Mammary epithelial cell (primary cell): ENCODE data around the gene TNFRSF11A.
A peak's percentile ranks its signal among the peaks of the same experiment; 100 is the strongest.

Source experiments
- EZH2 ChIP-seq: IDR thresholded peaks from 2 replicates; pipeline ENCODE4 v1.6.1; 2012; ENCODE audit warnings: low read length, inconsistent platforms, borderline replicate concordance
- TF ChIP-seq, protein P1 (sequence below), 2 donors: IDR thresholded peaks in 1 of 2; conservative IDR thresholded peaks in 1 of 2; 2 replicates each; pipeline ENCODE4 v1.5.1; 2011 to 2012; ENCODE audit warnings: inconsistent platforms in 2 of 2, low read length in 2 of 2, mild to moderate bottlenecking in 2 of 2, control low read depth in 1 of 2, low read depth in 1 of 2; ENCODE audit not compliant: insufficient read depth in 1 of 2; ENCODE audit errors: extremely low read depth in 1 of 2

DNA sequence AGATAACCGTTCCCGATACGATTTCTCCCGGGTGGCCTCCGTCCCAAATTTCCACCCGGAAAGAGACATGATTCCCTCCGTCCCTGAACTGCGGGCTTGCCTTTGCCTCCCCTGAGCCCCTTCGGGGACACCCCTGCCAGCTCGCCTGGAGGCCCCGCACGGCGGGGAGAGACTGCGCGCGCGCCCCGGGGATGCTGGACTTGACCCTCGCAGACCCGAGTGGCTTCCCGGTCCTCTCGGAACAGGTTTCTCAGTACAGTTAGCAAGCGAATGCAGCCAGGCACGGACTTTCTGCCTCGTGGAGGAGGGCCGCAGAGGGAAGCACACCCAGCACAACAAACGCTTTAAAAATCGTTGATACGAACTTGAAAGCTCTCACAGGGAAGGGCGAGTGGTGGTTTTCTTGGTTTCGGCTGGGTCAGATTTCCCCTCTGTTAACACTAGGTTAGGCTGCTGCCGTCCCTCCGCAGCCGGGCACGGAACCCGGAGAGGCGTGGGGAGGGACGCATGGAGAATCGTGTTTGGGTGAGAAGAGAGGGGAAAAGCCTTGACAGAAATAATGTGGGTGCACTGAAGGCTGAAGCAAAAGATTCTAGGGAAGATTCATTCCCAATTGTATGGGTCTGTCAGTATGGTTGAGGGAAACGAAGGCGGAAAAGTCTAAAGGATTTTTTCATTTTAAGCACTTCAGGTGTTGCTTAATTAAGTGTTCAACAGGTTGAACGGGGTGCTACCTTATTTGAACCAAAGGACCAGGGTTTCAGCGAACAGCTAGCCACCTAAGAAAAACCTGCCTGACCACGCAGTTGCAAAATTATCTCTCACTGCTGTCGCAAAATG, 916 bp downstream of the TNFRSF11A start:
- TF ChIP-seq, protein P1, sequence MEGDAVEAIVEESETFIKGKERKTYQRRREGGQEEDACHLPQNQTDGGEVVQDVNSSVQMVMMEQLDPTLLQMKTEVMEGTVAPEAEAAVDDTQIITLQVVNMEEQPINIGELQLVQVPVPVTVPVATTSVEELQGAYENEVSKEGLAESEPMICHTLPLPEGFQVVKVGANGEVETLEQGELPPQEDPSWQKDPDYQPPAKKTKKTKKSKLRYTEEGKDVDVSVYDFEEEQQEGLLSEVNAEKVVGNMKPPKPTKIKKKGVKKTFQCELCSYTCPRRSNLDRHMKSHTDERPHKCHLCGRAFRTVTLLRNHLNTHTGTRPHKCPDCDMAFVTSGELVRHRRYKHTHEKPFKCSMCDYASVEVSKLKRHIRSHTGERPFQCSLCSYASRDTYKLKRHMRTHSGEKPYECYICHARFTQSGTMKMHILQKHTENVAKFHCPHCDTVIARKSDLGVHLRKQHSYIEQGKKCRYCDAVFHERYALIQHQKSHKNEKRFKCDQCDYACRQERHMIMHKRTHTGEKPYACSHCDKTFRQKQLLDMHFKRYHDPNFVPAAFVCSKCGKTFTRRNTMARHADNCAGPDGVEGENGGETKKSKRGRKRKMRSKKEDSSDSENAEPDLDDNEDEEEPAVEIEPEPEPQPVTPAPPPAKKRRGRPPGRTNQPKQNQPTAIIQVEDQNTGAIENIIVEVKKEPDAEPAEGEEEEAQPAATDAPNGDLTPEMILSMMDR (conservative IDR thresholded peaks at IDR 0.05 in 1 of 2, IDR thresholded peaks at IDR 0.05 in 1 of 2; ENCODE audit: extremely low read depth in 1 of 2, insufficient read depth in 1 of 2, low read depth in 1 of 2, low read length in 2 of 2) = no peak
- TF ChIP-seq EZH2 = peak; percentile 27
